MM.1S (cell line): ENCODE results near the gene MEGF8.

Source experiments
- DNase-seq: peaks from one replicate; pipeline ENCODE4 v3.0.0-alpha.2; 2015
- H2AFZ ChIP-seq: fragments of 300-600 bp; sonication (generic); 2 replicates; pipeline ENCODE4 v1.6.0; 2016; ENCODE audit warnings: antibody characterized with exemption, low read length
- H3F3A ChIP-seq: fragments of 300-600 bp; sonication (generic); 2 replicates; pipeline ENCODE4 v1.6.1; 2016; ENCODE audit warnings: mild to moderate bottlenecking, antibody characterized with exemption, low read length, moderate library complexity, mixed read lengths; ENCODE audit not compliant: insufficient read depth
- H3K27ac ChIP-seq: fragments of 300-600 bp; sonication (generic); 2 replicates; pipeline ENCODE4 v1.5.1; 2016; ENCODE audit warnings: mild to moderate bottlenecking, low read length
- H3K27me3 ChIP-seq: fragments of 300-600 bp; sonication (generic); replicated peaks from 2 replicates; pipeline ENCODE4 v1.6.0; 2016; ENCODE audit warnings: low read length; ENCODE audit not compliant: insufficient read depth
- H3K36me3 ChIP-seq: fragments of 300-600 bp; sonication (generic); replicated peaks from 2 replicates; pipeline ENCODE4 v1.6.1; 2016; ENCODE audit warnings: mild to moderate bottlenecking, low read length, mixed read lengths; ENCODE audit not compliant: insufficient read depth
- H3K4me1 ChIP-seq: fragments of 300-600 bp; sonication (generic); 2 replicates; pipeline ENCODE4 v1.6.1; 2016; ENCODE audit warnings: low read length, mixed read lengths
- H3K4me2 ChIP-seq: fragments of 300-600 bp; sonication (generic); 2 replicates; pipeline ENCODE4 v1.6.0; 2016; ENCODE audit warnings: low read depth, low read length
- H3K4me3 ChIP-seq: fragments of 300-600 bp; sonication (generic); 2 replicates; pipeline ENCODE4 v1.5.1; 2016; ENCODE audit warnings: low read length, mixed read lengths
- H3K79me2 ChIP-seq: fragments of 300-600 bp; sonication (generic); 2 replicates; pipeline ENCODE4 v1.6.1; 2016; ENCODE audit warnings: mixed run types, low read length, mixed read lengths
- H3K9ac ChIP-seq: fragments of 300-600 bp; sonication (generic); 2 replicates; pipeline ENCODE4 v1.6.1; 2016; ENCODE audit warnings: low read length, mixed read lengths
- H3K9me2 ChIP-seq: fragments of 300-600 bp; sonication (generic); replicated peaks from 2 replicates; pipeline ENCODE4 v1.6.1; 2016; ENCODE audit warnings: mild to moderate bottlenecking, low read length, mixed read lengths; ENCODE audit not compliant: insufficient read depth
- H3K9me3 ChIP-seq: fragments of 300-600 bp; sonication (generic); replicated peaks from 2 replicates; pipeline ENCODE4 v1.6.1; 2016; ENCODE audit warnings: mild to moderate bottlenecking, low read length, mixed read lengths; ENCODE audit not compliant: insufficient read depth
- H4K20me1 ChIP-seq: fragments of 300-600 bp; sonication (generic); 2 replicates; pipeline ENCODE4 v1.6.1; 2016; ENCODE audit warnings: mild to moderate bottlenecking, low read length, moderate library complexity, mixed read lengths; ENCODE audit not compliant: insufficient read depth
- EZH2 ChIP-seq: fragments of 300-600 bp; sonication (generic); optimal IDR thresholded peaks from 2 replicates; pipeline ENCODE3; 2017; ENCODE audit warnings: low read depth, mild to moderate bottlenecking, antibody characterized with exemption, low read length, mixed read lengths
- EZH2phosphoT487 ChIP-seq: fragments of 300-600 bp; sonication (generic); IDR thresholded peaks from 2 replicates; pipeline ENCODE4 v1.6.1; 2018; ENCODE audit warnings: antibody characterized with exemption, low read length
- TF ChIP-seq, protein P1 (sequence below): fragments of 300-600 bp; sonication (generic); IDR thresholded peaks from 2 replicates; pipeline ENCODE4 v1.5.1; 2016; ENCODE audit warnings: antibody characterized with exemption, low read length, mixed read lengths

MEGF8 gene

GRCh38 chr19:42350417-42350816 is 25.0 kb downstream of the MEGF8 start:
- no peak overlapping the region for H3K4me2 ChIP-seq
- H3K36me3 ChIP-seq, result no peaks in the 10 kb centered on the region
- no peak for DNase-seq
- H3K9me3 ChIP-seq, result no peaks in the 10 kb centered on the region
- H3F3A ChIP-seq, result no peaks in the 10 kb centered on the region
- H3K9ac ChIP-seq, result no peak overlapping the region
- no peaks in the 10 kb centered on the region for H3K9me2 ChIP-seq
- TF ChIP-seq EZH2phosphoT487, result no peak
- TF ChIP-seq EZH2, result no peak
- TF ChIP-seq, protein P1, sequence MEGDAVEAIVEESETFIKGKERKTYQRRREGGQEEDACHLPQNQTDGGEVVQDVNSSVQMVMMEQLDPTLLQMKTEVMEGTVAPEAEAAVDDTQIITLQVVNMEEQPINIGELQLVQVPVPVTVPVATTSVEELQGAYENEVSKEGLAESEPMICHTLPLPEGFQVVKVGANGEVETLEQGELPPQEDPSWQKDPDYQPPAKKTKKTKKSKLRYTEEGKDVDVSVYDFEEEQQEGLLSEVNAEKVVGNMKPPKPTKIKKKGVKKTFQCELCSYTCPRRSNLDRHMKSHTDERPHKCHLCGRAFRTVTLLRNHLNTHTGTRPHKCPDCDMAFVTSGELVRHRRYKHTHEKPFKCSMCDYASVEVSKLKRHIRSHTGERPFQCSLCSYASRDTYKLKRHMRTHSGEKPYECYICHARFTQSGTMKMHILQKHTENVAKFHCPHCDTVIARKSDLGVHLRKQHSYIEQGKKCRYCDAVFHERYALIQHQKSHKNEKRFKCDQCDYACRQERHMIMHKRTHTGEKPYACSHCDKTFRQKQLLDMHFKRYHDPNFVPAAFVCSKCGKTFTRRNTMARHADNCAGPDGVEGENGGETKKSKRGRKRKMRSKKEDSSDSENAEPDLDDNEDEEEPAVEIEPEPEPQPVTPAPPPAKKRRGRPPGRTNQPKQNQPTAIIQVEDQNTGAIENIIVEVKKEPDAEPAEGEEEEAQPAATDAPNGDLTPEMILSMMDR, result no peak
- no peaks in the 10 kb centered on the region for H3K27me3 ChIP-seq
- H2AFZ ChIP-seq, result no peak overlapping the region
- no peaks in the 10 kb centered on the region for H3K79me2 ChIP-seq
- H3K27ac ChIP-seq, result no peak overlapping the region
- H3K4me3 ChIP-seq, result no peak overlapping the region
- no peaks in the 10 kb centered on the region for H4K20me1 ChIP-seq
- H3K4me1 ChIP-seq, result no peaks in the 10 kb centered on the region

GRCh38 chr19:42351079-42351735 is 25.8 kb downstream of the MEGF8 start:
- Histone ChIP-seq H3K4me1 (no peaks in the 10 kb centered on the region), H3K9ac (no peak overlapping the region)
- TF ChIP-seq, protein P1, result no peak
- TF ChIP-seq EZH2, result no peak
- TF ChIP-seq EZH2phosphoT487, result no peak

GRCh38 chr19:42352301-42353259 is 27.1 kb downstream of the MEGF8 start:
- Histone ChIP-seq H3K27me3 (no peaks in the 10 kb centered on the region), H3K4me2 (no peak overlapping the region), H3K27ac (no peak overlapping the region), H4K20me1 (no peaks in the 10 kb centered on the region), H3F3A (no peaks in the 10 kb centered on the region), H3K9me2 (no peaks in the 10 kb centered on the region), H3K9me3 (no peaks in the 10 kb centered on the region), H2AFZ (no peak overlapping the region), H3K4me1 (no peaks in the 10 kb centered on the region), H3K36me3 (no peaks in the 10 kb centered on the region), H3K9ac (no peak overlapping the region), H3K4me3 (no peak overlapping the region), H3K79me2 (no peaks in the 10 kb centered on the region)
- no peak for TF ChIP-seq EZH2phosphoT487
- DNase-seq, result no peak

More at GRCh38 chr19:42351079-42351735, 25.8 kb downstream of the MEGF8 start:
- no peaks in the 10 kb centered on the region for H4K20me1 ChIP-seq
- H3K4me3 ChIP-seq, result no peak overlapping the region
- no peaks in the 10 kb centered on the region for H3K79me2 ChIP-seq
- no peak overlapping the region for H2AFZ ChIP-seq
- DNase-seq, result no peak
- no peak overlapping the region for H3K4me2 ChIP-seq
- H3K27me3 ChIP-seq, result no peaks in the 10 kb centered on the region
- no peaks in the 10 kb centered on the region for H3K9me3 ChIP-seq
- H3F3A ChIP-seq, result no peaks in the 10 kb centered on the region
- H3K36me3 ChIP-seq, result no peaks in the 10 kb centered on the region
- H3K27ac ChIP-seq, result no peak overlapping the region
- H3K9me2 ChIP-seq, result no peaks in the 10 kb centered on the region
